Measurements from ENCODE around the gene LHX3. TPM values are rescaled to one million over a fixed set of nuclear protein-coding genes. Genes with fewer than 3 reads are reported as not detected.

LHX3 gene
- total RNA-seq, 1 experiment from 2014 or later = 0.22 TPM

- DNase-seq = peak; percentile 63 to 80
- peaks cover 14% of the 10 kb centered on the region for H3K4me1 ChIP-seq (replicated peaks; ENCODE audit: insufficient read depth)
- H3K4me2 ChIP-seq = peak overlapping the region; percentile 40
- ChIA-PET POLR2A (ENCODE audit: unreplicated experiment) (interaction anchor here (0.7 kb wide), 1 partner anchor 206 kb away, joined by 10 read pairs; no protein-coding TSS in a partner anchor), CTCF (interaction anchor here (0.6 kb wide), 1 partner anchor 87 kb away, joined by 7 read pairs; no protein-coding TSS in a partner anchor)
- H4K20me1 ChIP-seq (ENCODE audit: insufficient read depth) = peaks cover 34% of the 10 kb centered on the region
- no peak for TF ChIP-seq CTCF (conservative IDR thresholded peaks at IDR 0.05)
- TF ChIP-seq EZH2 (IDR thresholded peaks at IDR 0.05; ENCODE audit: low read depth) = no peak
- H3K36me3 ChIP-seq (ENCODE audit: low read depth) = peaks cover 9% of the 10 kb centered on the region; the same call in 1 of the 2 replicates
- H3F3A ChIP-seq (ENCODE audit: insufficient read depth, low read depth) = peaks cover 13% of the 10 kb centered on the region
- intact Hi-C loops (cut with micrococcal nuclease; ENCODE audit: unreplicated experiment) = no loop called here
- no peaks in the 10 kb centered on the region for H3K9me3 ChIP-seq (ENCODE audit: insufficient read depth, low read depth)
- BruUV-seq (replicated peaks) = no TSS peak
- H3K27ac ChIP-seq = peak overlapping the region; percentile 40
- H3K27me3 ChIP-seq (ENCODE audit: insufficient read depth, low read depth) = no peaks in the 10 kb centered on the region
- H3K9me2 ChIP-seq (ENCODE audit: insufficient read depth) = no peaks in the 10 kb centered on the region
- H3K79me2 ChIP-seq (ENCODE audit: low read depth) = peaks cover 8% of the 10 kb centered on the region; the same call in 1 of the 2 replicates
- no peak overlapping the region for H3K4me3 ChIP-seq
- H2AFZ ChIP-seq = no peak overlapping the region
These were observed 15.2 kb upstream of the LHX3 start for GRCh38 chr9:136220017-136220729.

GRCh38 chr9:136219276-136219675, 14.3 kb upstream of the LHX3 start:
- Histone ChIP-seq H3K79me2 (ENCODE audit: low read depth) (0 out of 2 replicates have a peak, but pooled peaks cover 4% of the 10 kb centered on the region), H3K4me2 (no peak overlapping the region), H3F3A (ENCODE audit: insufficient read depth, low read depth) (peaks cover 13% of the 10 kb centered on the region), H2AFZ (no peak overlapping the region), H3K27ac (no peak overlapping the region), H3K27me3 (ENCODE audit: insufficient read depth, low read depth) (no peaks in the 10 kb centered on the region), H3K4me1 (replicated peaks; ENCODE audit: insufficient read depth) (peaks cover 14% of the 10 kb centered on the region), H4K20me1 (ENCODE audit: insufficient read depth) (peaks cover 25% of the 10 kb centered on the region), H3K9me3 (ENCODE audit: insufficient read depth, low read depth) (no peaks in the 10 kb centered on the region), H3K4me3 (no peak overlapping the region), H3K9me2 (ENCODE audit: insufficient read depth) (no peaks in the 10 kb centered on the region), H3K36me3 (ENCODE audit: low read depth) (peaks cover 11% of the 10 kb centered on the region)
- ChIA-PET CTCF (interaction anchor here (0.6 kb wide), 1 partner anchor 86 kb away, joined by 7 read pairs; no protein-coding TSS in a partner anchor), POLR2A (ENCODE audit: unreplicated experiment) (interaction anchor here (0.5 to 0.7 kb wide), 2 partner anchors 148 to 207 kb away, joined by 3 to 10 read pairs; no protein-coding TSS in a partner anchor)
- DNase-seq = no peak
- intact Hi-C loops (cut with micrococcal nuclease; ENCODE audit: unreplicated experiment) = no loop called here
- TF ChIP-seq EZH2 (IDR thresholded peaks at IDR 0.05; ENCODE audit: low read depth) = no peak
- TF ChIP-seq CTCF (conservative IDR thresholded peaks at IDR 0.05) = no peak
- no TSS peak for BruUV-seq (replicated peaks)

GRCh38 chr9:136218673-136219072, 13.7 kb upstream of the LHX3 start:
- Histone ChIP-seq H2AFZ (no peak overlapping the region), H3K36me3 (ENCODE audit: low read depth) (peaks cover 16% of the 10 kb centered on the region), H3K4me1 (replicated peaks; ENCODE audit: insufficient read depth) (peaks cover 14% of the 10 kb centered on the region), H4K20me1 (ENCODE audit: insufficient read depth) (peaks cover 26% of the 10 kb centered on the region), H3K4me2 (no peak overlapping the region), H3K79me2 (ENCODE audit: low read depth) (0 out of 2 replicates have a peak, but pooled peaks cover 3% of the 10 kb centered on the region), H3K27me3 (ENCODE audit: insufficient read depth, low read depth) (no peaks in the 10 kb centered on the region), H3K27ac (no peak overlapping the region), H3F3A (ENCODE audit: insufficient read depth, low read depth) (peaks cover 13% of the 10 kb centered on the region), H3K9me2 (ENCODE audit: insufficient read depth) (no peaks in the 10 kb centered on the region), H3K4me3 (no peak overlapping the region), H3K9me3 (ENCODE audit: insufficient read depth, low read depth) (no peaks in the 10 kb centered on the region)
- no TSS peak for BruUV-seq (replicated peaks)
- ChIA-PET POLR2A (ENCODE audit: unreplicated experiment) (no interaction called here), CTCF (no interaction called here)
- no peak for TF ChIP-seq CTCF (conservative IDR thresholded peaks at IDR 0.05)
- TF ChIP-seq EZH2 (IDR thresholded peaks at IDR 0.05; ENCODE audit: low read depth) = no peak
- intact Hi-C loops (cut with micrococcal nuclease; ENCODE audit: unreplicated experiment) = no loop called here
- no peak for DNase-seq

Data from PC-9 (cell line).